ENCODE results near the gene DGAT2L6.

- TF ChIP-seq CTCF (conservative IDR thresholded peaks at IDR 0.05; ENCODE audit: low read length) (no peak), EZH2phosphoT487 (IDR thresholded peaks at IDR 0.05; ENCODE audit: borderline replicate concordance, low read depth, low read length) (no peak)
These were observed 63.5 kb downstream of the DGAT2L6 start for GRCh38 chrX:70240751-70241150.
